ENCODE data around the gene ELSPBP1.
"Not testable (repeated sequence)": the region's sequence is repeated elsewhere in the genome, so short reads cannot be mapped to it uniquely, and the experiment has no call there.

Gene ELSPBP1

DNA sequence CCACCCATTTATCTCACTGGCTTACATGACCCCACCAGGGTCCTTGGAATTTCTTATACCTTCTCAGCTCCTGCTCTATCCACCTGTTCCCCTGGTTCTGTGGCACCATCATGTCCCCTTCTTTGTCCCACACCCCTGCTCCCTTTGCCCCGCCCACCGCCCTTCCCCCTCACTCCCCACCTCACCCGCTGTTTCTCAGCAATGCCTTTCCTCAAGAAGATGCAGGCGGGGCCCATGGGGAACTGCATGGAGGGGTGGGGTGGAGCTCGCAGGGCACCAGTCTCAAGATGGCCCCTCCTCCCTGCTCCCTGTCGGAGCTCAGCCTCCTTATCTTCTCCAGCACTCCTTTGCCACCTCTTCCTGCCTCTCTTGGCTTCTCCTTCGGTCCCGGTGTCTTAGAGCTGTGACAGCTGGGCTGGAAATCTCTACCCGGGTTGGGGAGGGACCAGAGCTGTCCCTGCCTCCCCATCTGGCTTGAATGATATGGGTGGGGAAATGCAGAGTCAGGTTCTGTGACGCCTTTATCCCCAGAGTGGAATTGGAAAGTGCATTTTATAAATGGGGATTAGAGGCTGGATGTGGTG lies 49.3 kb downstream of the ELSPBP1 start, which contains the start of gene CABP5:
Gene CABP5 (minus strand): TSS at position 405 of the 584 bp plus-strand sequence. CDS start 157 bp downstream, at position 248.
- DNase-seq, result no peak

DNA sequence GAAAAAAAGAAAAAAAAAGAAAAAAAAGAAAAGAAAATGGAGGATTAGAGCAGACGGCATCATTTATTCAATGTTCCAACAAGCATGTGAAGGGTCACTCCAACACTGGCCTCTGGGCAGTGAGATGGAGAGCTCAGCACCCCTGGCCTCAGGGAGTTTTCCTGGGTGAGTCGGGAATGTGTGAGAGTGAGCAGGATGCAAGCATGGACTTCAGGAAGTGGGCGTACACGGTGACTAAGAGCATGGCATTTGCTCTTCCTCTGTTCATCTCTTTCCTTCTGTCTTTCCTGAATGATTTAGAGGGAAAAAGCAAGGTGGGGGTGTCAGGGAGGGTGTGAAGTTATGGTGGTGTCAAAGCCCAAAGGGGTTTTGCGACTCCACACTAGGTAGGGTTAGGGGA lies 50.1 kb downstream of the ELSPBP1 start:
- no peak for DNase-seq

DNA sequence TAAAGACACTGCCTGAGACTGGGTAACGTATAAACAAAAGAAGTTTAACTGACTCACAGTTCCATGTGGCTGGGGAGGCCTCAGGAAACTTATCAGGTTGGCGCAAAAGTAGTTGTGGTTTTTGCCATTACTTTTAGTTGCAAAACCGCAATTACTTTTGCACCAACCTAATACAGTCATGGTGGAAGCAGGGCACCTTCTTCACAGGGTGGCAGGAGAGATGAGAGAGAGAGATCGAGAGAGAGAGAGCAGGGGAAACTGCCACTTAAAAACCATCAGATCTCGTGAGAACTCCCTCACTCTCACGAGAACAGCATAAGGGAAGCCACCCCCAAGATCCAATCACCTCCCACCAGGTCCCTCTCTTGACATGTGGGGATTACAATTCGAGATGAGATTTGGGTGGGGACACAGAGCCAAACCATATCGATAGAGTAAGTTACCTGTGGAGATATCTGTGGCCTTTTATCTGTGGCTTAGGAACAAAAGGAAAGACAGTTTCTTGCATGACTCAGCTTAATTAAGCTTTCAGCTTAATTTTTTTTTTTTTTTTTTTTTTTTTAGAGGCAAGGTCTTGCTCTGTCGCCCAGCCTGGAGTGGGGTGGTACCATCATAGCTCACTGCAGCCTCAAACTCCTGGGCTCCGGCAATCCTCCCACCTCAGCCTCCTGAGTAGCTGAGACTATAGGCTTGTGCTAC lies 57.1 kb downstream of the ELSPBP1 start:
- no peak for DNase-seq

GRCh38 chr19:48053076-48053475 lies 58.6 kb downstream of the ELSPBP1 start:
- DNase-seq, result no peak

GRCh38 chr19:48053856-48054255 lies 59.4 kb downstream of the ELSPBP1 start:
- no peak for DNase-seq

GRCh38 chr19:48059331-48059730 lies 64.9 kb downstream of the ELSPBP1 start:
- no peak for DNase-seq

GRCh38 chr19:48060381-48060780 lies 65.9 kb downstream of the ELSPBP1 start:
- DNase-seq, result no peak

GRCh38 chr19:48061401-48062344 lies 67.2 kb downstream of the ELSPBP1 start:
- no peak for DNase-seq

- DNase-seq, result no peak
These were observed 70.1 kb downstream of the ELSPBP1 start for GRCh38 chr19:48064509-48064908.

- DNase-seq, result no peak
These were observed 75.0 kb downstream of the ELSPBP1 start for GRCh38 chr19:48069435-48069834.

- DNase-seq, result not testable (repeated sequence)
These were observed 75.8 kb downstream of the ELSPBP1 start for GRCh38 chr19:48070177-48070769.

Measured in NCI-H1930 (cell line).